Left colon (tissue), 2 donors: Measurements from ENCODE around the gene CACNA1H. TPM values are rescaled to one million over a fixed set of nuclear protein-coding genes. Genes with fewer than 3 reads are reported as not detected.

Experiments used
- ATAC-seq: fragments of 200-7000 bp; cut with Tn5 transposase; one replicate; pipeline ENCODE4 v1.9.1; 2020; ENCODE audit warnings: mild to moderate bottlenecking, moderate library complexity
- DNase-seq, 2 donors: peaks; one replicate each; pipeline ENCODE4 v3.0.0-alpha.2; 2020
- intact Hi-C, 2 donors: fragments of 100-400 bp; cut with DNase I in 1 of 2; cut with micrococcal nuclease in 1 of 2; formaldehyde crosslinking; loops; one replicate each; pipeline versions ENCODE4 v1.11.2 to v1.14.0; 2022; cut with DNase I, micrococcal nuclease
- total RNA-seq, 2 donors: library from RNA; stranded (reverse); fragmentation: NEBNext Ultra II Directional; extraction: Animal tissue kit (Norgen Biotek cat#: 25700); gene quantifications; one replicate each; pipeline ENCODE4 v1.2.1, GENCODE V29; 2021
- donor health status: DM: no; HTN: no; CAD: no.
- donor health status: DM: yes; HTN: yes; CAD: no.

The CACNA1H gene
- total RNA-seq, 2 donors from 2014 or later: 3.8 to 15.6 TPM

DNA sequence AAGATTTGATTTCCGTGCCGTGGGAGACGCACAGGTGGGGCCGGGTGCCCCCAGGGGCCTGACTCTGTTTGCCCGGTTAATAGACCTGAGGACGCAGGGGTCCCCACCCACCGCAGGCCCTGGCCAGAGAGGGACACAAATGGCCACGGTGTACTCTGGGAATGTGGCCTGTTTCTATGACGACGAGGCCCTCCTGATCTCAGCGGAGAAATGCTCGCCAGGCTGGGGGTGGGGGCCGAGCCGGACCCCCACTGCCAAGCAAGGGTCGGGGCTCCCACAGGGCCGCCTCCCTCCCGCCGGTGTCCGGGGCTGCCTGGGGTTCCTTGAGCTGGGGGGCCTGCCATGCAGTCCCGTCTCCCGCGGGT lies 32.3 kb upstream of the CACNA1H start:
- intact Hi-C loops: no loop called here
- DNase-seq (no peak), ATAC-seq (no peak)

GRCh38 chr16:1121009-1121408 lies 31.9 kb upstream of the CACNA1H start:
- no peak for ATAC-seq

GRCh38 chr16:1121601-1122397 lies 31.1 kb upstream of the CACNA1H start:
- DNase-seq: no peak
- intact Hi-C loops: no loop called here
- ATAC-seq: no peak

More at GRCh38 chr16:1121009-1121408, 31.9 kb upstream of the CACNA1H start:
- intact Hi-C loops: no loop called here
- DNase-seq: no peak

DNA sequence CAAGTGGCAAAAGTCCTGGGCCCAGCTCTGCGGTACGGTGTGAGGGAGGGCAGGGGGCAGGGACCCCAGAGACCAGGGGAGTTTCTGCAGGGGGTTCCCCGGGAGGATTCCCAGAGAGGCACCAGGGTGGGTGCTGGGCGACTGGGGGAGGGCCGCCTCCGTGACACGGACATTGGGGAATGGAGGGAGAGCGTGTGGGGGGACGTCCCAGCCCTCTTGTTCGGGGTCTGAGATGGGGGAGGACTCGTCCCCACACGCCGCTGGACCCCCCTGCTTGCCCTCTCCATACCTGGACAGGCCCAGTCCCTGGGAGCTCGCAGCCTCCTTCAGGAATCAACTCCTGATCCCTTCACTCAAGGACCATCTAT lies 30.5 kb upstream of the CACNA1H start:
- intact Hi-C loops: no loop called here
- ATAC-seq: no peak

DNA sequence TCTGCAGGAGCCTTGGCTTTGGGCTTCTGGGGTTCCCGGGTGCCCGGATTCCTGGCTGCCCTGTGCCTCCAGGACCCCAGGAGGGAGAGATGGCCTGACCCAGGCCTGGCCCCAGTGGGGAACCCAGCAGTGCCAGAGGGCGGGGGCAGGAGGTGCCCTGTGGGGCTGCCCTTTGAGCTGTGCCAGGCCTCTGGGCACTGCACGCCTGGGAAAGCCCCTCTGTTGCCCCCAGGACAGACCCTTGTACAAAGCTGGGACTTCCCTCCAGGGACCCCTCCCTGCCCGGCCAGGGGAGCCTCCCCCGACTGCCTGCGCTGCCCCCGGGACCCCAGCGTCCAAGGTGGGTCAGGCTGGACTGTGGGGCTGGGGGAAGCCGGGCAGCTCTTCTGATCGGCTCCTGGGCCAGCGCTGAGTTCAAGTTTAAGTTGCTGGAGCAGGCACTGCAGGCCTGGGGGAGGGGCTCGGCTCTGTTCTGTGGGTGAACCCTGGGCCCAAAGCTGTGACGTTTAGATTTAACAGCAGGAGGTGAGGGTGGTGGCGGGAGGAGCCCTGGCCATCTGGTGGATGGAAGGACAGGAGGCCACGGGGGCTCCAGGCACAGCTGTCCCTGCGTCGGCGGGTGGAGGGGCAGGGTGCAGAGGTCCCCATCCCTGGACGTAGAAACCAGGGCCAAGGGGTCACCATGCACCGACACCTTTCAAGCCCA lies 29.2 kb upstream of the CACNA1H start:
- no peak for ATAC-seq
- intact Hi-C loops: no loop called here

More for the DNA sequence above, 30.5 kb upstream of the CACNA1H start:
- DNase-seq: no peak

DNA sequence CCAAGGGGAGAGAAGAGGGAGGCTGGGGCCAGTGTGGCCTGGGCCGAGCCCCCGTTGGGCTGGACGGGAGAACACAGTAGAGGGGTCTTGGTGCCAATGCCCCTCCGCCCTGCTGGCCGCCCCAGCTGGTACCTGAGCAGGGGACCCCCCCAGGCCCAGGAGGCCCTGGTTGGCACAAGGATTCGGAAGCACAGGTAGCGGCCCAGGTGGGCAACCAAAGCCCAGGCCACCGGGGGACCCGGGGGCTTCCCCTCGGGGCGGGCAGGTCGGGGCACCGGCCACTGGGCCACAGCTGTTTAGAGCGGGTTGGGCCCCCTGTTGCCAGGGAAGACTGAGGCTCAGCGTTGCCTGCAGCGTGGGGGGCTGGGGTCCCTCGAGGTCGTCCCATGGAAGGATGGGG lies 28.6 kb upstream of the CACNA1H start:
- ATAC-seq: no peak

More for the DNA sequence above, 29.2 kb upstream of the CACNA1H start:
- no peak for DNase-seq

DNA sequence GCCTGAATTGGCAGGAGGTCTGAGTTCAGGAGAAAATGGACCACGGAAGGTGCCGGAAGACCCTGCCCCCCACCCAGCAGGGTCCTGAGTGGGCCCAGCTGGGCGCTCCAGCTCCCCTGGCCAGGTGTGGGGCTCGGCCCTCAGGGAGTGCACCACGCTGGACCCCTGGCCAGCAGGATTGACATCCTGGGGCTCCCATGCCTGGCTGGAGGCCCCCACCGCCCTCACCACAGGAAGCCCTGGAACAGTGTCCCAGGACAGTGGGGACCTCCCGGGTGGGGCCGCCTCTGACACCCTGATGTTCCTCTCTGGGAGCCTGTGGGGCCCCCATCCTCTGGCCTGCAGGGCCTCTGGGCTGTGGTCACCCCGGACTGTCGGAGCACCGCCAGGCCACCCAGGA lies 28.1 kb upstream of the CACNA1H start:
- DNase-seq (no peak), ATAC-seq (no peak)
- intact Hi-C loops: no loop called here

More for the DNA sequence above, 28.6 kb upstream of the CACNA1H start:
- intact Hi-C loops: no loop called here
- DNase-seq: no peak

GRCh38 chr16:1125471-1125870 lies 27.4 kb upstream of the CACNA1H start:
- intact Hi-C loops: no loop called here
- ATAC-seq: peak; percentile 57
- DNase-seq: peak in 1 of 2 donors; percentile 29

GRCh38 chr16:1126044-1126443 lies 26.9 kb upstream of the CACNA1H start:
- DNase-seq: no peak
- no peak for ATAC-seq
- intact Hi-C loops: no loop called here

- ATAC-seq: no peak
- intact Hi-C loops: no loop called here
- no peak for DNase-seq
These were observed 26.3 kb upstream of the CACNA1H start for GRCh38 chr16:1126586-1126985.

DNA sequence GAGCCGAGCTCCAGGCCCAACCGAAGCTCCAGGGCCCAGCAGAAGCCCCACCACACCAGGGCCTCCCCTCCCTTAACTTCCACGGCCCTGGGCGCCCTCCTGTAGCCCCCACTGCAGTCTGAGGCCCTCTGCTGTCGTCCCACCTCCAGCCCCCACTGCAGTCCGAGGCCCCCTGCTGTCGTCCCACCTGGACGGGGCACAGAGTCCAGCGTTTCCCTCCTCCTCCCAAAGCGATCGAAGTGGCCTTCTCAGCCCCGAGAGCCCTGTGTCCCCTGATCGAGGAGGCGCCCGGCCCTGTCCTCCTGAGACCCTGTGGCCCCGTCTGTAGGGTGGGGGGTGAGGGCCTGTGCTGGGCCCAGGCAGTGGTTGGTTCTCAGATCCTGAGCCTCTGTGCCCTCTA lies 25.8 kb upstream of the CACNA1H start:
- intact Hi-C loops: no loop called here
- ATAC-seq: no peak
- no peak for DNase-seq

DNA sequence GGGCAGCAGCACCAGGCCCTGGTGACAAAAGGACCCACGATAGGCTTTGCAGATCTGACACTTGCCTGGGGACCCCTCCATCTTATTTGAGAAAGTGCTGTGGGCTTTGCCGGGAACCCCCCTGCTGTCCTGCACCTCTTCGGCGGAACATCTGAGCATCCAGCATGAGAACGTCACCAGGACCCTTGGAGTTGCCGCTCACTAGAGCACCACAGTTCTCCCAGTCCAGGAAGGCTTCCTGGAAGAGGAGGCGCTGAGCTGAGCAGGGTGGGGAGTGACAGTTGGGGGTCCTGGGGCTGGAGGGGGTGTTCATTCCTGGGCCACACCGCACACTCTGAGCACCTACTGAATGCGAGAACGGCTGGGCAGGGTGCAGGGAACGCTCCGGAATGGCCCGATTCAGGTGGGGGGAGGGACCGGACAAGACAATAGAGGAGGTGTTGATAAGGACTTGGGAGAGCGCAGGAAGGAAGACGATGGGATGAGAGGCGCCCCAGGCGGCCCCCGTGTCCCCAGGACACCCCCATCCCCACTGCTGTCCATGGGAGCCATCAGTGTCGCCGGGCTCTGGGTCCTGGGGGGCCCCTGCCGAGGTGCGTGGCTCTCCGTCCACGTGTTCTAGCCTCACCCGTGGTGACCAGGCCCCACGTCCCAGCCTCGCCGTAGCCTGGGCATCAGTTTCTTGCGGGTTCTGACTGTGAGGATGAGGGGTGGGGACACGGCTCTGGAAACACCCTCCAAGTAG lies 24.8 kb upstream of the CACNA1H start:
- ATAC-seq: no peak
- intact Hi-C loops: no loop called here

GRCh38 chr16:1129106-1129960 lies 23.6 kb upstream of the CACNA1H start:
- intact Hi-C loops: no loop called here
- ATAC-seq: no peak
- DNase-seq: no peak

More for the DNA sequence above, 24.8 kb upstream of the CACNA1H start:
- no peak for DNase-seq

DNA sequence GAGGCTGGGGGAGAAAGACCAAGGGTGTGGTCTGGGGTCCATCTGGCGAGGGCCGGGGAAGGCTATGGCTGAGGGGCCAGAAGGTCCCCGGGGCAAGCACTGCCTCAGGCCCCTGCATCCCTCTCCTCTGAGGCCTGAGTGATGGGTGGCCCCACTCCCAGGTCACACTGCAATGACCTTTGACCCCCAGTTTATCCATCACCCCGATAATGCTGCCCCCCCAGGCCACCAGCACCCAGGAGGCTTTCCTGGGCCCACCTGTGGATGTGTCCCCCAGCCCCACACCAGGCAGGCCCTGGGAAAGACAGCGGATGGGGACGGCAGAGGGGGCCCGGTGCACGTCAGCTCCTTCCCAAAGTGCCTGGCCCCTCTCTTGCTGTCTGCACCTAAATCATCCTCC lies 22.5 kb upstream of the CACNA1H start:
- intact Hi-C loops: no loop called here
- no peak for DNase-seq
- no peak for ATAC-seq

- DNase-seq: no peak
- intact Hi-C loops: no loop called here
- no peak for ATAC-seq
These were observed 21.4 kb upstream of the CACNA1H start for GRCh38 chr16:1131378-1131994.

DNA sequence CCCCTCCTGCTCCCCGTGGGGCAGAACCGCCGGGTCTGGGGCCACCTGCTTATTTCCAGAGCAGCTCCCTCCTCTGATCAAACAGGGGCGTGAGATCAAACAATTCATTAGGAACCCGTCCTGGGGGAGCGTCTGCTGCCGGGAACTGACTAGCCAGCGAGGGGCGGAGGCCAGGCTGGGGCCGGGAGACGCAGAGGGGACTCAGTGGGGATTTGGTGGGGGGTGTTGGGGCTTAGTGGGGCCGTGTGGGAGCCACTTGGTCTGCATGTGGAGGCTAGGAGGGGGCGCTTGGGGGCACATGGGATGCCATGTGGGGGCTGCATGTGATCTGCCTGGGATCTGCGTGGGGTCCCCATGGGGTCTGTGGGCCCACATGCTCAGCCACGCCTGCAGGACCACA lies 20.5 kb upstream of the CACNA1H start:
- ATAC-seq (no peak), DNase-seq (no peak)
- intact Hi-C loops: no loop called here

GRCh38 chr16:1133271-1133670 lies 19.6 kb upstream of the CACNA1H start:
- intact Hi-C loops: no loop called here
- no peak for DNase-seq
- ATAC-seq: no peak

GRCh38 chr16:1133810-1134520 lies 18.9 kb upstream of the CACNA1H start:
- DNase-seq (no peak), ATAC-seq (peak; percentile 28)
- intact Hi-C loops: no loop called here
